Measurements from ENCODE around the gene TMEM53. TPM values are rescaled to one million over a fixed set of nuclear protein-coding genes. Genes with fewer than 3 reads are reported as not detected.

The TMEM53 gene
- total RNA-seq, 1 experiment from 2014 or later = 8.2 TPM

- H3K4me3 Mint-ChIP-seq = no peak overlapping the region
- DNase-seq (ENCODE audit: low spot score) (no peak), ATAC-seq (no peak)
- CTCF ChIA-PET = no interaction called here
- H3K4me1 Mint-ChIP-seq = peaks cover 8% of the 10 kb centered on the region; the same call in 1 of the 2 replicates
- TF ChIP-seq ZNF232 (CRISPR knock-in tag; IDR thresholded peaks at IDR 0.05) (no peak), USF1 (CRISPR knock-in tag; IDR thresholded peaks at IDR 0.05) (no peak), ESRRA (CRISPR knock-in tag; IDR thresholded peaks at IDR 0.05; ENCODE audit: borderline replicate concordance) (no peak), GABPB1 (CRISPR knock-in tag; IDR thresholded peaks at IDR 0.05) (no peak), ZNF671 (CRISPR knock-in tag; IDR thresholded peaks at IDR 0.05) (no peak), MYBL2 (CRISPR knock-in tag; IDR thresholded peaks at IDR 0.05) (no peak), ZNF281 (CRISPR knock-in tag; IDR thresholded peaks at IDR 0.05) (no peak)
- no peaks in the 10 kb centered on the region for H3K9me3 Mint-ChIP-seq
- peaks cover 2% of the 10 kb centered on the region; the same call in 1 of the 2 replicates for H3K27me3 Mint-ChIP-seq (ENCODE audit: low read depth)
- POLR2A ChIA-PET = interaction anchor here (2.0 to 2.2 kb wide), 2 partner anchors 8 to 53 kb away, joined by 9 to 35 read pairs; partner anchors contain the start of genes RNU5D-1 and RPS8
- H3K36me3 Mint-ChIP-seq = no peaks in the 10 kb centered on the region
- H3K27ac Mint-ChIP-seq = peak overlapping the region; percentile 61
Measured at GRCh38 chr1:44723064-44723463, 48.8 kb upstream of the TMEM53 start.

GRCh38 chr1:44721485-44722361 lies 47.4 kb upstream of the TMEM53 start:
- Mint-ChIP-seq H3K4me3 (no peak overlapping the region), H3K9me3 (no peaks in the 10 kb centered on the region), H3K4me1 (peaks cover 6% of the 10 kb centered on the region; the same call in 1 of the 2 replicates), H3K27ac (peak overlapping the region; percentile 94), H3K36me3 (no peaks in the 10 kb centered on the region), H3K27me3 (ENCODE audit: low read depth) (peaks cover 3% of the 10 kb centered on the region)
- DNase-seq (ENCODE audit: low spot score) (no peak), ATAC-seq (peak; percentile 90)
- ChIA-PET POLR2A (interaction anchor here (0.5 to 2.2 kb wide), 25 partner anchors 9 to 778 kb away, joined by 3 to 35 read pairs (median 4); partner anchors contain the start of genes ARMH1, CCDC163, DYNLT4 and HECTD3), CTCF (interaction anchor here (0.6 to 5.2 kb wide), 13 partner anchors 8 to 582 kb away, joined by 3 to 40 read pairs (median 3); partner anchors contain the start of genes ARMH1, RNU5D-1 and TMEM53)
- TF ChIP-seq ATF6 (CRISPR knock-in tag; IDR thresholded peaks at IDR 0.05) = no peak
- no peak for TF ChIP-seq ZNF396 (CRISPR knock-in tag; IDR thresholded peaks at IDR 0.05; ENCODE audit: borderline replicate concordance)
- TF ChIP-seq USF1 (CRISPR knock-in tag; IDR thresholded peaks at IDR 0.05) = peak; percentile 74
- TF ChIP-seq ARID4B (CRISPR knock-in tag; IDR thresholded peaks at IDR 0.05; ENCODE audit: borderline replicate concordance) = peak; percentile 80; the same call in 1 of the 2 replicates
- TF ChIP-seq ETV6 (CRISPR knock-in tag; IDR thresholded peaks at IDR 0.05) = peak; percentile 91
- TF ChIP-seq E2F4 (CRISPR knock-in tag; IDR thresholded peaks at IDR 0.05; ENCODE audit: borderline replicate concordance, low read depth) = peak; percentile 88; the same call in 1 of the 2 replicates
- 0 out of 2 replicates have a peak, but pooled peaks have one; percentile 40 for TF ChIP-seq ZNF263 (CRISPR knock-in tag; IDR thresholded peaks at IDR 0.05; ENCODE audit: low read depth)
- peak; percentile 41; the same call in 1 of the 2 replicates for TF ChIP-seq ESRRA (CRISPR knock-in tag; IDR thresholded peaks at IDR 0.05; ENCODE audit: borderline replicate concordance)
- 0 out of 2 replicates have a peak, but pooled peaks have one; percentile 48 for TF ChIP-seq NR1H2 (CRISPR knock-in tag; IDR thresholded peaks at IDR 0.05)
- TF ChIP-seq ZNF121 (CRISPR knock-in tag; IDR thresholded peaks at IDR 0.05) = no peak
